Measurements from ENCODE around the gene SNRK. TPM values are rescaled to one million over a fixed set of nuclear protein-coding genes. Genes with fewer than 3 reads are reported as not detected.

The SNRK gene
- total RNA-seq, 8 experiments from 2014 or later, result 15.2 to 58.3 (median 25.5) TPM

- WGBS, 10 experiments, result 39 to 100% (median 72%) methylated on average over 1 to 3 of the region's 3 CpGs
- peak; percentile 20 to 77 (median 42) for ATAC-seq (replicated peaks in 6 of 8)
- no peak overlapping the region for H3K4me3 ChIP-seq
- no peak overlapping the region for H3K27ac ChIP-seq
- in situ Hi-C loops (cut with MboI; ENCODE audit: low pct_unique_long_range_greater_than_20kb in 2 of 9, low sequenced_read_pairs in 9 of 9, unreplicated experiment in 9 of 9), result no loop called here
- H3K4me1 ChIP-seq (replicated peaks in 1 of 2), result peaks cover 12 to 13% of the 10 kb centered on the region in 2 donors
These were observed 40.7 kb downstream of the SNRK start for GRCh38 chr3:43326891-43327581.

DNA sequence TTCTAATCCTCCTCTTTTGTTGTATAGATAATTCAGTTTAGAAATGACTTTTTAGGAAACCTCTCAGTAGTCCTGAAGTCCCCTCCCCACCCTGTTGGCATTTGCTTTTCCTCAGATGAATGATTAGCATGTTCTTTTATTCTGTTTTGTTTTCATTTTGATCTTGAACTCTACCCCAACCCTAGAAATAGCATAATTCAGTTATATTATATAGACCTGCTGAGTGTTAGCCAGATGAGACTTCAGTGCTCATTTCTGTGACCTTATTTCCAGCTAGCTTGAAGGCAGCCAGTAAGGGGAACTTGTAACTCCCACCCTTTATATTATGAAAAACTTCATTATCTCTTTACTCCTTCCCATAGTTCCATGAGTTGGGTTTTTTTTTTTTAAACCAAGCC is 41.2 kb downstream of the SNRK start:
- H3K4me3 ChIP-seq, result no peak overlapping the region
- H3K4me1 ChIP-seq (replicated peaks in 1 of 2), result peaks cover 12 to 13% of the 10 kb centered on the region in 2 donors
- ATAC-seq (replicated peaks in 6 of 8), result peak in 1 of 8 experiments; percentile 22
- in situ Hi-C loops (cut with MboI; ENCODE audit: low pct_unique_long_range_greater_than_20kb in 2 of 9, low sequenced_read_pairs in 9 of 9, unreplicated experiment in 9 of 9), result no loop called here
- H3K27ac ChIP-seq, result no peak overlapping the region

DNA sequence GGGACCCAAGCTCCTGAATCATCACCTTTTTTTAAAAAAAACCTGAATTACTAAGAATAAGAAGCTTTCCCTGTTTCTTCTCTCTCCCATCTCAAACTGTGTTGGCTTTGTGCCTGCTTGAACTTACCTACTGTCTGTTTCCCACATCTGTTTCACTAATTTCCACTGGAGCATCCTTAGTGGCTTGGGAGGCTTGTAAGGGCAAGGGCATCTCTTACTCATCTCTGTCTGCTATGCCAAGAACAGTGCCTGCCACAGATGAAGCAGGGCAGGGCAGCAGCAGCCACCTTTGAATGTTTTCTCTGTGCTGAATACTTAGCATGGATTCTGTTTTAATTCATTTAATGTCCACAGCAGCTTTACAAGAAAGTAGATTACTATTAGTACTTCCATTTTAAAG is 42.3 kb downstream of the SNRK start:
- no peak overlapping the region for H3K27ac ChIP-seq
- H3K4me3 ChIP-seq, result no peak overlapping the region
- ATAC-seq (replicated peaks in 6 of 8), result no peak
- peaks cover 12 to 13% of the 10 kb centered on the region in 2 donors for H3K4me1 ChIP-seq (replicated peaks in 1 of 2)
- in situ Hi-C loops (cut with MboI; ENCODE audit: low pct_unique_long_range_greater_than_20kb in 2 of 9, low sequenced_read_pairs in 9 of 9, unreplicated experiment in 9 of 9), result no loop called here

DNA sequence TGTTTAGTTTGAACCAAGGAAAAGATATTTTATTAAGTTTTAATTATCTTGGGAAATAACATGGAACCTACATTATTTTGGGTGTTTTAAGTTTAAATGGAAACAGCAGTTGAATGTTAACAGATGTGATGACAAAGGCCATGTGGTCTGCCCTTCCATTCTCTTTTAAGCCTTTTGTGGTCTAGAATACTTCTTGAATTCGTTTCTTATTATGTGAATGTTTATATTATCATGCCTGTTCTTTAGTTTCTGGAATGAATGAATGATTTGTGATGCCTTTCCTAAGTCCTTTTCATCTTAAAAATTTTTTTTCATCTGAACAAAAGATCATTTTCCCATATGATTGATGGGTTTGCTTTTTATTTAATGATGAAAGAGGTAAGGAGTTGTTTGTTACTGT is 44.6 kb downstream of the SNRK start:
- H3K27ac ChIP-seq, result no peak overlapping the region
- 0 to 25% (median 0%) methylated on average over 1 of the region's 1 CpG; no CpG with 5 or more reads in 1 of the 10 experiments for WGBS, 10 experiments
- H3K4me1 ChIP-seq (replicated peaks in 1 of 2), result peaks cover 9 to 12% of the 10 kb centered on the region in 2 donors
- in situ Hi-C loops (cut with MboI; ENCODE audit: low pct_unique_long_range_greater_than_20kb in 2 of 9, low sequenced_read_pairs in 9 of 9, unreplicated experiment in 9 of 9), result no loop called here
- no peak overlapping the region for H3K4me3 ChIP-seq
- peak in 1 of 8 experiments; percentile 31 for ATAC-seq (replicated peaks in 6 of 8)

DNA sequence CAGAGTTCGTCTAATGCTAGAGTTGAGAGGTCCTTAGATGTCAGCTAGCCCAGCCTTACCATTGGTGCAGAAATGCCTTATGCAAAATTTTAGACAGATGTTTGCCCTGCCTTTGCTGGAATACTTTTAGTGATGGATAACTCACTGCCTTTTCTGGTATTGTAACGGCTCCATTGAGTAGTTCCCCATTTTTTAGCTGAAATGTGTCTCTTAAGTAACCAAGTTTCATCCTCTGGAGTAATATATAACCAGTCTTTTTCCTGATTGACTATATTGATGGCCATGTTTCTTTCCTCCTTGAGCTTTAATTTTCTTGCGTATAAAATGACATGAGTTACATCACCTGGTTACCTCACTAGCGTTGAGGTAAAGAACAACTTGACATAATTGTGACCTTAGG is 45.0 kb downstream of the SNRK start:
- no peak for ATAC-seq (replicated peaks in 6 of 8)
- Histone ChIP-seq H3K4me3 (no peak overlapping the region), H3K27ac (no peak overlapping the region), H3K4me1 (replicated peaks in 1 of 2) (peaks cover 9 to 12% of the 10 kb centered on the region in 2 donors)
- in situ Hi-C loops (cut with MboI; ENCODE audit: low pct_unique_long_range_greater_than_20kb in 2 of 9, low sequenced_read_pairs in 9 of 9, unreplicated experiment in 9 of 9), result no loop called here
- WGBS, 10 experiments, result 17 to 84% (median 56%) methylated on average over 1 to 4 of the region's 4 CpGs

DNA sequence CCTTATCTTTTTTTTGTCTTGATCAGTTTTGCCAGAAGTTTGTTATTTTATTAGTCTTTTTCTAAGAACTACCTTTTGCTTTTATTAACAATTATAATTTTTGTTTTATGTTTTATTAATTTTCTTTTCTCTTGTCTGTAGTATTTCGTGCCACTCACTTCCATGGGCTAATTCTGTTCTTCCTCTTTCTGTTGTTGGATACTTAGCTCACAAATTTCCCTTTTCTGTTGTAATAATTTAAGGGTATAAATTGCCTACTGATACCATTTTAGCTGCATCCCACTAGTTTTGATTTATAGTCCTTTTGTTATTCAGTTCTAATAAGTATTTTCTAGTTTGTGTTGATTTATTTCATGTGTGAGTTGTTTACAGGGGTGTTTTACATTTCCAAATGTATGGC is 48.6 kb downstream of the SNRK start:
- 94 to 100% (median 100%) methylated on average over 1 of the region's 1 CpG for WGBS, 10 experiments
- no peak overlapping the region for H3K27ac ChIP-seq
- ATAC-seq (replicated peaks in 6 of 8), result no peak
- no peak overlapping the region for H3K4me3 ChIP-seq
- in situ Hi-C loops (cut with MboI; ENCODE audit: low pct_unique_long_range_greater_than_20kb in 2 of 9, low sequenced_read_pairs in 9 of 9, unreplicated experiment in 9 of 9), result no loop called here
- no peaks in the 10 kb centered on the region for H3K4me1 ChIP-seq (replicated peaks in 1 of 2)

- H3K4me1 ChIP-seq (replicated peaks in 1 of 2), result no peaks in the 10 kb centered on the region
- in situ Hi-C loops (cut with MboI; ENCODE audit: low pct_unique_long_range_greater_than_20kb in 2 of 9, low sequenced_read_pairs in 9 of 9, unreplicated experiment in 9 of 9), result no loop called here
- ATAC-seq (replicated peaks in 6 of 8), result no peak
- no peak overlapping the region for H3K27ac ChIP-seq
- H3K4me3 ChIP-seq, result no peak overlapping the region
- WGBS, 10 experiments, result 78 to 100% (median 100%) methylated on average over 1 of the region's 1 CpG; no CpG with 5 or more reads in 1 of the 10 experiments
These were observed 49.5 kb downstream of the SNRK start for GRCh38 chr3:43335799-43336198.

- 83 to 100% (median 98%) methylated on average over 1 to 2 of the region's 2 CpGs for WGBS, 10 experiments
- in situ Hi-C loops (cut with MboI; ENCODE audit: low pct_unique_long_range_greater_than_20kb in 2 of 9, low sequenced_read_pairs in 9 of 9, unreplicated experiment in 9 of 9), result no loop called here
- no peak for ATAC-seq (replicated peaks in 6 of 8)
These were observed 52.0 kb downstream of the SNRK start for GRCh38 chr3:43338295-43338694.

DNA sequence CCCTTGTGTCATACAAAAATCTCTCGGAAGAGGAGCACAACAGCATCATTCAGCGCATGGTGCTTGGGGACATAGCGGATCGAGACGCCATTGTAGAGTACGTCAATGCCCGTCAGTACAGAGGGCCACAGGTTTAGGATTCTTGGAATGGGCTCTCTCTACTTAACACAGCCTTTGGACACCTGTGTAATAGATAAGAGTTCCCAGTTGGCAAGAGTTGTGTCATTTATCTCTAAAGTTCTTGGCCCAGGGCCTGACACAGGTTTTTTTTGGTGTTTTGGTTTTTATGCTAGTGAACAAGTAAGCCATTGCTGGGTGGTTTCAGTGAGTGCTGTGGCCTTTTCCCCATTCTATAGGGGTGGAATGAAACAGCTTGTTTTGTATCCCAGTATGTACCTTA is 54.1 kb downstream of the SNRK start:
- 93 to 100% (median 98%) methylated on average over 3 to 7 of the region's 7 CpGs; no CpG with 5 or more reads in 4 of the 10 experiments for WGBS, 10 experiments
- H3K4me3 ChIP-seq, result no peak overlapping the region
- peaks cover 17 to 21% of the 10 kb centered on the region in 2 donors for H3K4me1 ChIP-seq (replicated peaks in 1 of 2)
- no peak for ATAC-seq (replicated peaks in 6 of 8)
- in situ Hi-C loops (cut with MboI; ENCODE audit: low pct_unique_long_range_greater_than_20kb in 2 of 9, low sequenced_read_pairs in 9 of 9, unreplicated experiment in 9 of 9), result no loop called here
- no peak overlapping the region for H3K27ac ChIP-seq

More at GRCh38 chr3:43338295-43338694, 52.0 kb downstream of the SNRK start:
- Histone ChIP-seq H3K27ac (no peak overlapping the region), H3K4me3 (no peak overlapping the region), H3K4me1 (replicated peaks in 1 of 2) (peaks cover 9 to 10% of the 10 kb centered on the region in 2 donors)

GRCh38 chr3:43341788-43342187 is 55.4 kb downstream of the SNRK start:
- peaks cover 17 to 21% of the 10 kb centered on the region in 2 donors for H3K4me1 ChIP-seq (replicated peaks in 1 of 2)
- 50 to 100% (median 86%) methylated on average over 1 to 2 of the region's 2 CpGs; no CpG with 5 or more reads in 3 of the 10 experiments for WGBS, 10 experiments
- ATAC-seq (replicated peaks in 6 of 8), result no peak
- in situ Hi-C loops (cut with MboI; ENCODE audit: low pct_unique_long_range_greater_than_20kb in 2 of 9, low sequenced_read_pairs in 9 of 9, unreplicated experiment in 9 of 9), result no loop called here
- no peak overlapping the region for H3K4me3 ChIP-seq
- H3K27ac ChIP-seq, result no peak overlapping the region

- in situ Hi-C loops (cut with MboI; ENCODE audit: low pct_unique_long_range_greater_than_20kb in 2 of 9, low sequenced_read_pairs in 9 of 9, unreplicated experiment in 9 of 9), result no loop called here
- Histone ChIP-seq H3K4me1 (replicated peaks in 1 of 2) (peaks cover 17 to 21% of the 10 kb centered on the region in 2 donors), H3K4me3 (no peak overlapping the region), H3K27ac (no peak overlapping the region)
- WGBS, 10 experiments, result 69 to 100% (median 83%) methylated on average over 1 to 4 of the region's 4 CpGs; no CpG with 5 or more reads in 1 of the 10 experiments
- no peak for ATAC-seq (replicated peaks in 6 of 8)
These were observed 56.8 kb downstream of the SNRK start for GRCh38 chr3:43343185-43343584.

GRCh38 chr3:43343815-43344214 is 57.5 kb downstream of the SNRK start:
- WGBS, 10 experiments, result 8 to 100% (median 57%) methylated on average over 1 to 3 of the region's 3 CpGs; no CpG with 5 or more reads in 2 of the 10 experiments
- in situ Hi-C loops (cut with MboI; ENCODE audit: low pct_unique_long_range_greater_than_20kb in 2 of 9, low sequenced_read_pairs in 9 of 9, unreplicated experiment in 9 of 9), result no loop called here
- ATAC-seq (replicated peaks in 6 of 8), result peak in 4 of 8 experiments; percentile 31 to 58 (median 52)
- H3K27ac ChIP-seq, result no peak overlapping the region
- H3K4me1 ChIP-seq (replicated peaks in 1 of 2), result peaks cover 17 to 21% of the 10 kb centered on the region in 2 donors
- H3K4me3 ChIP-seq, result no peak overlapping the region

GRCh38 chr3:43344520-43344919 is 58.2 kb downstream of the SNRK start:
- Histone ChIP-seq H3K4me1 (replicated peaks in 1 of 2) (peaks cover 18 to 21% of the 10 kb centered on the region in 2 donors), H3K27ac (no peak overlapping the region), H3K4me3 (no peak overlapping the region)
- 83 to 100% (median 98%) methylated on average over 1 to 3 of the region's 3 CpGs; no CpG with 5 or more reads in 4 of the 10 experiments for WGBS, 10 experiments
- in situ Hi-C loops (cut with MboI; ENCODE audit: low pct_unique_long_range_greater_than_20kb in 2 of 9, low sequenced_read_pairs in 9 of 9, unreplicated experiment in 9 of 9), result no loop called here
- no peak for ATAC-seq (replicated peaks in 6 of 8)

- Histone ChIP-seq H3K27ac (no peak overlapping the region), H3K4me1 (replicated peaks in 1 of 2) (peaks cover 21% of the 10 kb centered on the region in 2 donors), H3K4me3 (no peak overlapping the region)
- in situ Hi-C loops (cut with MboI; ENCODE audit: low pct_unique_long_range_greater_than_20kb in 2 of 9, low sequenced_read_pairs in 9 of 9, unreplicated experiment in 9 of 9), result no loop called here
- WGBS, 10 experiments, result 75 to 100% (median 99%) methylated on average over 1 to 4 of the region's 4 CpGs; no CpG with 5 or more reads in 4 of the 10 experiments
- ATAC-seq (replicated peaks in 6 of 8), result no peak
These were observed 58.9 kb downstream of the SNRK start for GRCh38 chr3:43345246-43345645.

All from motor neuron (in vitro differentiated cells).